GM23338 (cell line): Measurements from ENCODE around the gene IRF2. TPM values are rescaled to one million over a fixed set of nuclear protein-coding genes. Genes with fewer than 3 reads are reported as not detected.
A peak's percentile ranks its signal among the peaks of the same experiment; 100 is the strongest.

Experiments used
- ATAC-seq: fragments of 200-7000 bp; cut with Tn5 transposase; 3 replicates; pipeline ENCODE4 v1.9.1; 2020
- DNase-seq: peaks from one replicate; pipeline ENCODE4 v3.0.0-alpha.2; 2015; ENCODE audit warnings: low spot score
- H2AFZ ChIP-seq: fragments of 200-600 bp; sonication (generic); 2 replicates; pipeline ENCODE4 v1.8.0; 2016; ENCODE audit warnings: antibody characterized with exemption, mild to moderate bottlenecking, moderate library complexity
- H3F3A ChIP-seq: fragments of 200-600 bp; sonication (generic); replicated peaks from 2 replicates; pipeline ENCODE4 v1.8.0; 2017; ENCODE audit warnings: antibody characterized with exemption, mixed run types, low read depth
- H3K27ac ChIP-seq: fragments of 200-600 bp; sonication (generic); 2 replicates; pipeline ENCODE4 v1.6.1; 2016; ENCODE audit warnings: low read depth
- H3K27me3 ChIP-seq: fragments of 200-600 bp; sonication (generic); 2 replicates; pipeline ENCODE4 v1.8.0; 2016; ENCODE audit warnings: mild to moderate bottlenecking, mixed run types, moderate library complexity; ENCODE audit not compliant: insufficient read depth
- H3K36me3 ChIP-seq: fragments of 200-600 bp; sonication (generic); 2 replicates; pipeline ENCODE4 v1.8.0; 2016; ENCODE audit warnings: mild to moderate bottlenecking; ENCODE audit not compliant: insufficient read depth
- H3K4me1 ChIP-seq: fragments of 200-600 bp; sonication (generic); 2 replicates; pipeline ENCODE4 v1.8.0; 2016; ENCODE audit warnings: mild to moderate bottlenecking, moderate library complexity; ENCODE audit not compliant: insufficient read depth
- H3K4me2 ChIP-seq: fragments of 200-600 bp; sonication (generic); 2 replicates; pipeline ENCODE4 v1.7.1; 2017; ENCODE audit warnings: mixed run types
- H3K4me3 ChIP-seq: fragments of 200-600 bp; sonication (generic); 2 replicates; pipeline ENCODE4 v1.6.1; 2016; ENCODE audit warnings: mixed run types
- H3K79me2 ChIP-seq: fragments of 200-600 bp; sonication (generic); replicated peaks from 2 replicates; pipeline ENCODE4 v1.8.0; 2017; ENCODE audit warnings: mild to moderate bottlenecking; ENCODE audit not compliant: insufficient read depth
- H3K9me2 ChIP-seq: fragments of 200-600 bp; sonication (generic); 2 replicates; pipeline ENCODE4 v1.8.0; 2017; ENCODE audit not compliant: insufficient read depth
- H4K20me1 ChIP-seq: fragments of 200-600 bp; sonication (generic); replicated peaks from 2 replicates; pipeline ENCODE4 v1.8.0; 2017; ENCODE audit warnings: mild to moderate bottlenecking; ENCODE audit not compliant: insufficient read depth
- H3K27ac Mint-ChIP-seq: 2 replicates; pipeline ENCODE4 v1.8.0; 2020; ENCODE audit warnings: inconsistent platforms, mild to moderate bottlenecking, moderate library complexity, mixed read lengths
- H3K27me3 Mint-ChIP-seq: 3 replicates; pipeline ENCODE4 v1.8.0; 2022; ENCODE audit warnings: low read depth, mild to moderate bottlenecking, moderate library complexity, mixed read lengths, inconsistent platforms; ENCODE audit not compliant: insufficient read depth, poor library complexity
- H3K36me3 Mint-ChIP-seq: 3 replicates; pipeline ENCODE4 v1.8.0; 2021; ENCODE audit warnings: low read depth, mild to moderate bottlenecking, inconsistent platforms, moderate library complexity, mixed read lengths
- H3K4me1 Mint-ChIP-seq: 3 replicates; pipeline ENCODE4 v1.8.0; 2020; ENCODE audit warnings: mild to moderate bottlenecking, inconsistent platforms, mixed read lengths
- H3K4me3 Mint-ChIP-seq: 3 replicates; pipeline ENCODE4 v1.8.0; 2021; ENCODE audit warnings: moderate library complexity, mild to moderate bottlenecking, inconsistent platforms, mixed read lengths
- H3K9me3 Mint-ChIP-seq: 3 replicates; pipeline ENCODE4 v1.8.0; 2020; ENCODE audit warnings: moderate library complexity, mild to moderate bottlenecking, inconsistent platforms, mixed read lengths
- ETS1 ChIP-seq: IDR thresholded peaks from 2 replicates; pipeline ENCODE4 v1.6.1; 2016; ENCODE audit warnings: antibody characterized with exemption
- EZH2 ChIP-seq: fragments of 200-600 bp; sonication (generic); IDR thresholded peaks from one replicate; pipeline ENCODE4 v1.8.0; 2017; ENCODE audit warnings: antibody characterized with exemption, mild to moderate bottlenecking, low read depth; ENCODE audit not compliant: unreplicated experiment
- EZH2phosphoT487 ChIP-seq: fragments of 200-600 bp; sonication (generic); IDR thresholded peaks from one replicate; pipeline ENCODE4 v1.8.1; 2018; ENCODE audit warnings: antibody characterized with exemption; ENCODE audit not compliant: unreplicated experiment
- JUNB ChIP-seq: IDR thresholded peaks from one replicate; pipeline ENCODE4 v1.6.1; 2016; ENCODE audit warnings: antibody characterized with exemption; ENCODE audit not compliant: unreplicated experiment
- POLR2AphosphoS5 ChIP-seq: IDR thresholded peaks from 2 replicates; pipeline ENCODE4 v1.6.1; 2016; ENCODE audit warnings: antibody characterized with exemption, low read depth
- STAT1 ChIP-seq: IDR thresholded peaks from one replicate; pipeline ENCODE4 v1.6.1; 2016; ENCODE audit warnings: antibody characterized with exemption; ENCODE audit not compliant: unreplicated experiment
- ZNF331 ChIP-seq: fragments of 250-450 bp; sonication (Bioruptor Pico); IDR thresholded peaks from 2 replicates; pipeline ENCODE4 v1.5.0; 2020; ENCODE audit warnings: low read depth, mild to moderate bottlenecking, moderate library complexity
- polyA plus RNA-seq: library from polyadenylated mRNA; unstranded; fragments of >200 nt; fragmentation: Nextera tagmentation; extraction: Ambion mirVana; gene quantifications from 2 replicates; pipeline ENCODE4 v1.2.1, GENCODE V29; 2016
- total RNA-seq: library from RNA; depleted of rRNA; stranded (reverse); fragments of >200 nt; shearing (Covaris generic); gene quantifications from 2 replicates; pipeline ENCODE4 v1.2.3, GENCODE V29; 2014
- TF ChIP-seq, protein P1 (sequence below), 2 experiments: fragments of 200-600 bp in 1 of 2; sonication (generic) in 1 of 2; conservative IDR thresholded peaks; 2 replicates each; pipeline versions ENCODE4 v1.5.1 to v1.6.1; 2016 to 2017; ENCODE audit warnings: antibody characterized with exemption in 2 of 2, low read depth in 2 of 2, mild to moderate bottlenecking in 2 of 2, moderate library complexity in 1 of 2

The IRF2 gene
- total and polyA plus RNA-seq, 2 experiments from 2014 or later: 14.7 to 15.0 TPM

DNA sequence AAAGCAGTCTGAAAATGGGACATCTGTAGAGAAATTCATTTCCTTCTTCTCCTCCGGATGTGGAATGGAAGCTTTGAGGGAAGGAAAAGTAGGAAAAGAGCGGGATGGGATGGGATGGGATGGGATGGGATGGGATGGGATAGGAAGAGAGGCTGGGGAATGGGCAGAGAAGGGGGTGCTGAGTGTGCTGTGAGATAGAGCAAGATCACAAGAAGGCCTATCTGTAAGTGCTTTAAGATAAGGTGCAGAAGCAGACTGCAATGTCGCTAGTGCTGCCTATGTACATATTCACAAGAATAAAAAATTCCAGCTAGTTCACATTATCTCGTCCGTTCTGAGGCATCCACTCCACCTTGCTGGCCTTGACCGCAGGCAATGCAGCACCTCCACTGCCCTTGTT is 86.2 kb downstream of the IRF2 start:
- Histone ChIP-seq H3K4me2 (no peak overlapping the region; the same call in 1 of the 2 replicates), H3K79me2 (no peaks in the 10 kb centered on the region), H3K4me3 (no peak overlapping the region), H3K36me3 (peaks cover 8% of the 10 kb centered on the region; the same call in 1 of the 2 replicates), H3K4me1 (peaks cover 67% of the 10 kb centered on the region), H3K27ac (peak overlapping the region; percentile 97; the same call in 1 of the 2 replicates), H3F3A (peaks cover 6% of the 10 kb centered on the region; the same call in 1 of the 2 replicates), H2AFZ (no peak overlapping the region), H4K20me1 (no peaks in the 10 kb centered on the region), H3K9me2 (no peaks in the 10 kb centered on the region), H3K27me3 (no peaks in the 10 kb centered on the region)
- H3K27me3 Mint-ChIP-seq: peaks cover 9% of the 10 kb centered on the region
- H3K4me3 Mint-ChIP-seq: no peak overlapping the region
- no peak overlapping the region; the same call in 1 of the 2 replicates for H3K27ac Mint-ChIP-seq
- TF ChIP-seq POLR2AphosphoS5 (no peak), EZH2phosphoT487 (no peak), STAT1 (no peak)
- H3K36me3 Mint-ChIP-seq: peaks cover 48% of the 10 kb centered on the region
- DNase-seq (no peak), ATAC-seq (no peak)
- H3K9me3 Mint-ChIP-seq: no peaks in the 10 kb centered on the region
- peaks cover 76% of the 10 kb centered on the region for H3K4me1 Mint-ChIP-seq

DNA sequence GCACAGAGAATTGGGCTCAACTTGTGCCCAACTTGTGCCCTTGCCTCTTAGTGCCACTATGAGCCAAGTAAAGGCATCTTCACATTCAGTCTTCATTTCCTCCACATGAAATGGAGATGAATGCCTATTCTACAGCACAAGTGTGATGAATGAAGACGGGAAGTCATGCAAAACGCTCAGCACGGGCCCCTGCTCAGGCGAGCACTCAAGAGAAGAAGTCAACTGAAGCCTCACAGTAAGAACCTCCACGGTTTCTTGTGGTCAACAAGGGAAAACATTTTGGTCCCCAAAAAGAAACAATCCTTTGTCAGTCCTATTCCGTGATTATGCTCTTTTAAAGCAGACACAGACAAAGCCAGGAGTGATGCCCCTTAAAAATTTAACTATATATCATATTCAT is 87.0 kb downstream of the IRF2 start:
- H3K4me1 ChIP-seq: peaks cover 75% of the 10 kb centered on the region
- TF ChIP-seq EZH2 (no peak), JUNB (no peak), STAT1 (no peak), ZNF331 (CRISPR knock-in tag) (no peak), EZH2phosphoT487 (no peak)
- TF ChIP-seq, protein P1, sequence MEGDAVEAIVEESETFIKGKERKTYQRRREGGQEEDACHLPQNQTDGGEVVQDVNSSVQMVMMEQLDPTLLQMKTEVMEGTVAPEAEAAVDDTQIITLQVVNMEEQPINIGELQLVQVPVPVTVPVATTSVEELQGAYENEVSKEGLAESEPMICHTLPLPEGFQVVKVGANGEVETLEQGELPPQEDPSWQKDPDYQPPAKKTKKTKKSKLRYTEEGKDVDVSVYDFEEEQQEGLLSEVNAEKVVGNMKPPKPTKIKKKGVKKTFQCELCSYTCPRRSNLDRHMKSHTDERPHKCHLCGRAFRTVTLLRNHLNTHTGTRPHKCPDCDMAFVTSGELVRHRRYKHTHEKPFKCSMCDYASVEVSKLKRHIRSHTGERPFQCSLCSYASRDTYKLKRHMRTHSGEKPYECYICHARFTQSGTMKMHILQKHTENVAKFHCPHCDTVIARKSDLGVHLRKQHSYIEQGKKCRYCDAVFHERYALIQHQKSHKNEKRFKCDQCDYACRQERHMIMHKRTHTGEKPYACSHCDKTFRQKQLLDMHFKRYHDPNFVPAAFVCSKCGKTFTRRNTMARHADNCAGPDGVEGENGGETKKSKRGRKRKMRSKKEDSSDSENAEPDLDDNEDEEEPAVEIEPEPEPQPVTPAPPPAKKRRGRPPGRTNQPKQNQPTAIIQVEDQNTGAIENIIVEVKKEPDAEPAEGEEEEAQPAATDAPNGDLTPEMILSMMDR (conservative IDR thresholded peaks at IDR 0.05; ENCODE audit: low read depth in 2 of 2): no peak

GRCh38 chr4:184386271-184386781 is 88.0 kb downstream of the IRF2 start:
- peak overlapping the region; percentile 72 for H3K4me2 ChIP-seq
- peak; percentile 83 for DNase-seq
- H3K36me3 Mint-ChIP-seq: peaks cover 37% of the 10 kb centered on the region

More for the DNA sequence above, 87.0 kb downstream of the IRF2 start:
- Mint-ChIP-seq H3K9me3 (no peaks in the 10 kb centered on the region), H3K4me3 (no peak overlapping the region), H3K27ac (peak overlapping the region; percentile 90), H3K27me3 (peaks cover 9% of the 10 kb centered on the region), H3K36me3 (peaks cover 41% of the 10 kb centered on the region), H3K4me1 (peaks cover 83% of the 10 kb centered on the region)
- DNase-seq: peak; percentile 20
- no peaks in the 10 kb centered on the region for H4K20me1 ChIP-seq
- no peaks in the 10 kb centered on the region for H3K27me3 ChIP-seq
- peak overlapping the region; percentile 72; the same call in 1 of the 2 replicates for H3K4me2 ChIP-seq
- H3F3A ChIP-seq: peaks cover 6% of the 10 kb centered on the region; the same call in 1 of the 2 replicates
- no peaks in the 10 kb centered on the region for H3K9me2 ChIP-seq
- no peaks in the 10 kb centered on the region for H3K79me2 ChIP-seq
- no peak overlapping the region for H3K4me3 ChIP-seq
- ATAC-seq: no peak
- no peak overlapping the region for H2AFZ ChIP-seq
- peak overlapping the region; percentile 97 for H3K27ac ChIP-seq
- H3K36me3 ChIP-seq: peaks cover 8% of the 10 kb centered on the region; the same call in 1 of the 2 replicates

More at GRCh38 chr4:184386271-184386781, 88.0 kb downstream of the IRF2 start:
- Histone ChIP-seq H3K4me1 (peaks cover 79% of the 10 kb centered on the region), H3K36me3 (peaks cover 5% of the 10 kb centered on the region; the same call in 1 of the 2 replicates), H3K9me2 (no peaks in the 10 kb centered on the region), H2AFZ (no peak overlapping the region), H3K27me3 (no peaks in the 10 kb centered on the region), H3K4me3 (peak overlapping the region; percentile 8; the same call in 1 of the 2 replicates), H3F3A (peaks cover 6% of the 10 kb centered on the region; the same call in 1 of the 2 replicates), H3K27ac (peak overlapping the region; percentile 97), H3K79me2 (no peaks in the 10 kb centered on the region), H4K20me1 (no peaks in the 10 kb centered on the region)
- H3K27ac Mint-ChIP-seq: peak overlapping the region; percentile 90
- peak overlapping the region; percentile 35; the same call in 2 of the 3 replicates for H3K4me3 Mint-ChIP-seq
- peaks cover 90% of the 10 kb centered on the region for H3K4me1 Mint-ChIP-seq
- ATAC-seq: peak; percentile 67
- TF ChIP-seq POLR2AphosphoS5 (peak; percentile 45; the same call in 1 of the 2 replicates), ETS1 (no peak)
- H3K27me3 Mint-ChIP-seq: peaks cover 14% of the 10 kb centered on the region
- no peaks in the 10 kb centered on the region for H3K9me3 Mint-ChIP-seq
